OCI-LY7 (cell line): ENCODE results near the gene TTC38. TPM values are rescaled to one million over a fixed set of nuclear protein-coding genes. Genes with fewer than 3 reads are reported as not detected.
"Not testable (repeated sequence)": the region's sequence is repeated elsewhere in the genome, so short reads cannot be mapped to it uniquely, and the experiment has no call there.

Experiments used
- BruUV-seq: library from RNA; stranded (reverse); fragments of 400-500 nt; replicated peaks from 2 replicates; lab custom pipeline; 2021; lab: Mats Ljungman, UMichigan
- CTCF ChIA-PET: fragments of 300-600 bp; sonication (Branson Sonifier 250); formaldehyde crosslinking; loops from one replicate; lab custom pipeline; 2022; ENCODE audit warnings: antibody characterized with exemption; ENCODE audit not compliant: unreplicated experiment; lab: Charles Lee
- POLR2A ChIA-PET: fragments of 300-600 bp; sonication (Branson Sonifier 250); formaldehyde crosslinking; loops from one replicate; lab custom pipeline; 2022; ENCODE audit warnings: antibody characterized with exemption; lab: Charles Lee
- DNase-seq: peaks from one replicate; pipeline ENCODE4 v3.0.0-alpha.2; 2015; ENCODE audit warnings: low spot score
- H2AFZ ChIP-seq: fragments of 200-600 bp; sonication (generic), shearing (Covaris generic); 2 replicates; pipeline ENCODE4 v1.6.1; 2014; ENCODE audit warnings: mild to moderate bottlenecking, antibody characterized with exemption, low read length, moderate library complexity
- H3K27ac ChIP-seq: fragments of 200-600 bp; sonication (generic); 2 replicates; pipeline ENCODE4 v1.5.1; 2014; ENCODE audit warnings: mixed run types, low read depth, mild to moderate bottlenecking, moderate library complexity, low read length, inconsistent platforms; ENCODE audit not compliant: poor library complexity, severe bottlenecking
- H3K36me3 ChIP-seq: fragments of 200-600 bp; sonication (generic); 2 replicates; pipeline ENCODE4 v1.6.1; 2014; ENCODE audit warnings: mild to moderate bottlenecking, antibody characterized with exemption, low read length, moderate library complexity, mixed read lengths; ENCODE audit not compliant: insufficient read depth
- H3K4me1 ChIP-seq: fragments of 200-600 bp; sonication (generic); 2 replicates; pipeline ENCODE4 v1.5.1; 2014; ENCODE audit warnings: mild to moderate bottlenecking, low read length; ENCODE audit not compliant: insufficient read depth, poor library complexity, severe bottlenecking
- H3K4me2 ChIP-seq: fragments of 200-600 bp; sonication (generic); 2 replicates; pipeline ENCODE4 v1.6.1; 2014; ENCODE audit warnings: mild to moderate bottlenecking, low read length
- H3K4me3 ChIP-seq: fragments of 200-600 bp; sonication (generic); 2 replicates; pipeline ENCODE4 v1.5.1; 2014; ENCODE audit warnings: mild to moderate bottlenecking, low read depth, low read length; ENCODE audit not compliant: poor library complexity, severe bottlenecking
- H3K79me2 ChIP-seq: fragments of 200-600 bp; sonication (generic); 2 replicates; pipeline ENCODE4 v1.6.1; 2016; ENCODE audit warnings: low read depth, mild to moderate bottlenecking, low read length, moderate library complexity, mixed read lengths; ENCODE audit not compliant: insufficient read depth
- H3K9me2 ChIP-seq: fragments of 200-600 bp; sonication (generic); 2 replicates; pipeline ENCODE4 v1.6.1; 2016; ENCODE audit warnings: mild to moderate bottlenecking, low read length, mixed read lengths; ENCODE audit not compliant: insufficient read depth
- H3K9me3 ChIP-seq: fragments of 200-600 bp; sonication (generic); 2 replicates; pipeline ENCODE4 v1.6.1; 2014; ENCODE audit warnings: mild to moderate bottlenecking, mixed run types, low read length, mixed read lengths
- H4K20me1 ChIP-seq: fragments of 200-600 bp; sonication (generic); 2 replicates; pipeline ENCODE4 v1.6.1; 2014; ENCODE audit warnings: mild to moderate bottlenecking, antibody characterized with exemption, low read length, moderate library complexity, mixed read lengths; ENCODE audit not compliant: insufficient read depth
- CTCF ChIP-seq: fragments of 200-600 bp; sonication (generic); conservative IDR thresholded peaks from 2 replicates; pipeline ENCODE4 v1.5.1; 2014; ENCODE audit warnings: mild to moderate bottlenecking, antibody characterized with exemption, low read length, moderate library complexity, mixed read lengths
- EZH2phosphoT487 ChIP-seq: fragments of 200-600 bp; sonication (generic); IDR thresholded peaks from 2 replicates; pipeline ENCODE4 v1.6.1; 2018; ENCODE audit warnings: low read depth, borderline replicate concordance, mild to moderate bottlenecking, mixed run types, antibody characterized with exemption, low read length, moderate library complexity, mixed read lengths
- intact Hi-C: fragments of 100-400 bp; cut with micrococcal nuclease; formaldehyde crosslinking; loops from one replicate; pipeline ENCODE4 v1.10.0; 2022; ENCODE audit not compliant: unreplicated experiment
- total RNA-seq, 2 experiments: library from RNA; depleted of rRNA in 1 of 2; stranded (reverse); fragments of >200 nt in 1 of 2; shearing (Covaris generic) in 1 of 2; gene quantifications; 2 replicates each; pipeline ENCODE4 v1.2.3, GENCODE V29; 2014 to 2022

TTC38 gene
- total RNA-seq, 2 experiments from 2014 or later, result 0.44 to 2.7 TPM

- Histone ChIP-seq H4K20me1 (no peaks in the 10 kb centered on the region), H3K4me3 (no peak overlapping the region), H3K9me2 (no peaks in the 10 kb centered on the region), H2AFZ (no peak overlapping the region), H3K4me1 (no peaks in the 10 kb centered on the region), H3K27ac (no peak overlapping the region), H3K79me2 (no peaks in the 10 kb centered on the region), H3K36me3 (no peaks in the 10 kb centered on the region), H3K9me3 (peaks cover 5% of the 10 kb centered on the region; the same call in 1 of the 2 replicates), H3K4me2 (no peak overlapping the region)
- DNase-seq, result no peak
- CTCF ChIA-PET, result no interaction called here
- TF ChIP-seq EZH2phosphoT487, result no peak
- TF ChIP-seq CTCF, result no peak
- POLR2A ChIA-PET, result no interaction called here
- no TSS peak for BruUV-seq
- intact Hi-C loops, result no loop called here
These were observed 5.2 kb upstream of the TTC38 start for GRCh38 chr22:46262449-46263215.

DNA sequence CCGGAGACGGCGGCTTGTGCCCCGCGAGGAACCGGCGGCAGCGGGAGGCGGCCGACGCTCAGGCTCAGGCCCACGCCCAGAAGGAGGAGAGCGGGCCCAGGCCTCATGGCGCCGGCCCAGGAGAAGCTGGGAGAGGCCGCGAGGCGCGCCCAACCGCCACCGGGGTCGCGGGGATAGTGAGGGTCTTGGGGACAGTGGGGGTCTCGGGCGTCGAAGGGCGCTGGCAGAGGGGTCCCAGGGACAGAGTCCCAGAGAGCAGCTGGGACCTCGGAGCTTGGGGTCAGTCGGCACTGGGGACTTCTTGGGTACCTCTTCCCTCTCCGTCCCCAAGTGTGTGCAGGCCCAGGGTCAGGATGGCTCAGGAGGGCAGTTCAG lies 4.6 kb upstream of the TTC38 start, which contains the start of gene PKDREJ:
PKDREJ (minus strand) TSS at position 128 of the 375 bp plus-strand sequence; CDS start at position 107, 21 bp downstream.
- ChIA-PET POLR2A (no interaction called here), CTCF (no interaction called here)
- Histone ChIP-seq H3K9me3 (peaks cover 5% of the 10 kb centered on the region; the same call in 1 of the 2 replicates), H3K36me3 (no peaks in the 10 kb centered on the region), H3K4me3 (no peak within 1 kb of the TSS), H2AFZ (no peak within 1 kb of the TSS), H3K4me1 (no peaks in the 10 kb centered on the region), H3K9me2 (no peaks in the 10 kb centered on the region), H3K79me2 (no peaks in the 10 kb centered on the region), H3K4me2 (no peak within 1 kb of the TSS), H3K27ac (no peak within 1 kb of the TSS), H4K20me1 (no peaks in the 10 kb centered on the region)
- intact Hi-C loops, result no loop called here
- DNase-seq, result no peak
- BruUV-seq, result no TSS peak
- TF ChIP-seq EZH2phosphoT487 (no peak), CTCF (no peak)

DNA sequence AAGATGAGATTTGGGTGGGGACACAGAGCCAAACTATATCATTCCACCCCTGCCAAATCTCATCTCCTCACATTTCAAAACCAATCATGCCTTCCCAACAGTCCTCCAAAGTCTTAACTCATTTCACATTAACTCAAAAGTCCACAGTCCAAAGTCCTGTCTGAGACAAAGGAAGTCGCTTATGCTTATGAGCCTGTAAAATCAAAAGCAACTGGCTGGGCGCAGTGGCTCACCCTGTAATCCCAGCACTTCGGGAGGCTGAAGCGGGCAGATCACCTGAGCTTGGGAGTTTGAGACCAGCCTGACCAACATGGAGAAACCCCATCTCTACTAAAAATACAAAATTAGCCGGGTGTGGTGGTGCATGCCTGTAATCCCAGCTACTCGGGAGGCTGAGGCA lies 3.3 kb upstream of the TTC38 start:
- BruUV-seq, CTCF ChIA-PET, POLR2A ChIA-PET, H3K4me1 ChIP-seq, H3K4me2 ChIP-seq, H3K9me3 ChIP-seq, H3K79me2 ChIP-seq, H4K20me1 ChIP-seq, H3K36me3 ChIP-seq, intact Hi-C loops, H2AFZ ChIP-seq, H3K9me2 ChIP-seq, DNase-seq, H3K4me3 ChIP-seq, H3K27ac ChIP-seq: not testable (repeated sequence)

DNA sequence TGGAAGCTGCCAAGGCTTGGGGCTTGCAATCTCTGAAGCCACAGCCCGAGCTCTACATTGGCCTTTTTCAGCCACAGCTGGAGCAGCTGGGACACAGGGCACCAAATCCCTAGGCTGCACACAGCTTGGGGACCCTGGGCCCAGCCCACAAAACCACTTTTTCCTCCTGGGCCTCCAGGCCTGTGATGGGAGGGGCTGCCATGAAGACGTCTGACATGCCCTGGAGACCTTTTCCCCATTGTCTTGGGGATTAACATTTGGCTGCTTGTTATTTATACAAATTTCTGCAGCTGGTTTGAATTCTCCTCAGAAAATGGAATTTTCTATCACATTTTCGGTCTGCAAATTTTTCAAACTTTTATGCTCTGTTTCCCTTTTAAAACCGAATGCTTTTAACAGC lies 2.2 kb upstream of the TTC38 start:
- H3K27ac ChIP-seq, POLR2A ChIA-PET, H4K20me1 ChIP-seq, H3K36me3 ChIP-seq, H3K4me1 ChIP-seq, H3K79me2 ChIP-seq, BruUV-seq, H3K9me2 ChIP-seq, H3K9me3 ChIP-seq, intact Hi-C loops, H3K4me3 ChIP-seq, H3K4me2 ChIP-seq, DNase-seq, H2AFZ ChIP-seq: not testable (repeated sequence)
- CTCF ChIA-PET, result interaction anchor here (0.6 kb wide), 1 partner anchor 270 kb away, joined by 3 read pairs; no protein-coding TSS in a partner anchor
